Esophagus muscularis mucosa (tissue), 3 donors: ENCODE measurements around the gene SERTAD2.

Source experiments
- POLR2A ChIP-seq: fragments of 450-650 bp; IDR thresholded peaks from one replicate; pipeline ENCODE4 v1.6.1; 2017; ENCODE audit warnings: antibody characterized with exemption, moderate library complexity, mild to moderate bottlenecking, low read depth
- POLR2AphosphoS5 ChIP-seq, 2 donors: sonication (generic); formaldehyde crosslinking; IDR thresholded peaks; one replicate each; pipeline ENCODE4 v1.6.1; 2017; ENCODE audit warnings: antibody characterized with exemption in 2 of 2
- TF ChIP-seq, protein P1 (sequence below), 3 experiments: fragments of 200-600 bp in 2 of 3; fragments of 450-650 bp in 1 of 3; sonication (generic) in 2 of 3; IDR thresholded peaks; one replicate each; pipeline ENCODE4 v1.5.1; 2017 to 2019; ENCODE audit warnings: antibody characterized with exemption in 3 of 3, mild to moderate bottlenecking in 2 of 3, moderate library complexity in 1 of 3

- TF ChIP-seq, protein P1, sequence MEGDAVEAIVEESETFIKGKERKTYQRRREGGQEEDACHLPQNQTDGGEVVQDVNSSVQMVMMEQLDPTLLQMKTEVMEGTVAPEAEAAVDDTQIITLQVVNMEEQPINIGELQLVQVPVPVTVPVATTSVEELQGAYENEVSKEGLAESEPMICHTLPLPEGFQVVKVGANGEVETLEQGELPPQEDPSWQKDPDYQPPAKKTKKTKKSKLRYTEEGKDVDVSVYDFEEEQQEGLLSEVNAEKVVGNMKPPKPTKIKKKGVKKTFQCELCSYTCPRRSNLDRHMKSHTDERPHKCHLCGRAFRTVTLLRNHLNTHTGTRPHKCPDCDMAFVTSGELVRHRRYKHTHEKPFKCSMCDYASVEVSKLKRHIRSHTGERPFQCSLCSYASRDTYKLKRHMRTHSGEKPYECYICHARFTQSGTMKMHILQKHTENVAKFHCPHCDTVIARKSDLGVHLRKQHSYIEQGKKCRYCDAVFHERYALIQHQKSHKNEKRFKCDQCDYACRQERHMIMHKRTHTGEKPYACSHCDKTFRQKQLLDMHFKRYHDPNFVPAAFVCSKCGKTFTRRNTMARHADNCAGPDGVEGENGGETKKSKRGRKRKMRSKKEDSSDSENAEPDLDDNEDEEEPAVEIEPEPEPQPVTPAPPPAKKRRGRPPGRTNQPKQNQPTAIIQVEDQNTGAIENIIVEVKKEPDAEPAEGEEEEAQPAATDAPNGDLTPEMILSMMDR (IDR thresholded peaks at IDR 0.05) = no peak
- TF ChIP-seq POLR2A = no peak
- TF ChIP-seq POLR2AphosphoS5 (IDR thresholded peaks at IDR 0.05) = no peak
These were observed 14.0 kb downstream of the SERTAD2 start for GRCh38 chr2:64639691-64640090.
